Loucy (cell line): ENCODE results near the gene TNNC1.
A peak's percentile ranks its signal among the peaks of the same experiment; 100 is the strongest.

ENCODE experiments used
- H2AFZ ChIP-seq: fragments of 200-600 bp; sonication (generic); 2 replicates; pipeline ENCODE4 v1.6.0; 2016; ENCODE audit warnings: antibody characterized with exemption, mild to moderate bottlenecking, low read length, moderate library complexity
- H3F3A ChIP-seq: fragments of 200-600 bp; 2 replicates; pipeline ENCODE4 v1.6.0; 2016; ENCODE audit warnings: antibody characterized with exemption, low read depth, mild to moderate bottlenecking
- H3K27me3 ChIP-seq: fragments of 200-600 bp; sonication (generic); 2 replicates; pipeline ENCODE4 v1.6.1; 2014; ENCODE audit warnings: low read length, mild to moderate bottlenecking; ENCODE audit not compliant: insufficient read depth, poor library complexity, severe bottlenecking
- H3K36me3 ChIP-seq: fragments of 200-600 bp; sonication (generic); 2 replicates; pipeline ENCODE4 v1.6.1; 2016; ENCODE audit warnings: low read length; ENCODE audit not compliant: insufficient read depth
- H3K4me1 ChIP-seq: fragments of 200-600 bp; sonication (generic); 2 replicates; pipeline ENCODE4 v1.5.1; 2014; ENCODE audit warnings: low read length, mild to moderate bottlenecking; ENCODE audit not compliant: insufficient read depth, poor library complexity, severe bottlenecking
- H3K4me2 ChIP-seq: fragments of 200-600 bp; sonication (generic); 2 replicates; pipeline ENCODE4 v1.6.0; 2014; ENCODE audit warnings: antibody characterized with exemption, low read length, low read depth, mild to moderate bottlenecking; ENCODE audit not compliant: poor library complexity, severe bottlenecking
- H3K4me3 ChIP-seq: fragments of 200-600 bp; sonication (generic); 2 replicates; pipeline ENCODE4 v1.5.1; 2014; ENCODE audit warnings: low read length, mild to moderate bottlenecking, mixed read lengths; ENCODE audit not compliant: poor library complexity, severe bottlenecking
- H3K79me2 ChIP-seq: fragments of 200-600 bp; sonication (generic); 2 replicates; pipeline ENCODE4 v1.6.1; 2014; ENCODE audit warnings: low read length; ENCODE audit not compliant: insufficient read depth
- H3K9ac ChIP-seq: fragments of 200-600 bp; sonication (generic); 2 replicates; pipeline ENCODE4 v1.6.0; 2014; ENCODE audit warnings: mild to moderate bottlenecking, low read depth, low read length, moderate library complexity; ENCODE audit not compliant: poor library complexity, severe bottlenecking
- H3K9me2 ChIP-seq: fragments of 200-600 bp; sonication (generic); replicated peaks from 2 replicates; pipeline ENCODE4 v1.6.1; 2016; ENCODE audit warnings: low read depth, low read length, mixed read lengths
- H3K9me3 ChIP-seq: fragments of 200-600 bp; sonication (generic); 2 replicates; pipeline ENCODE4 v1.6.1; 2014; ENCODE audit warnings: mild to moderate bottlenecking, antibody characterized with exemption, low read length, low read depth; ENCODE audit not compliant: insufficient read depth
- H4K20me1 ChIP-seq: fragments of 200-600 bp; sonication (generic); 2 replicates; pipeline ENCODE4 v1.6.0; 2014; ENCODE audit warnings: antibody characterized with exemption, low read length, mild to moderate bottlenecking; ENCODE audit not compliant: insufficient read depth, poor library complexity, severe bottlenecking
- CTCF ChIP-seq: fragments of 200-600 bp; sonication (generic); conservative IDR thresholded peaks from 2 replicates; pipeline ENCODE4 v1.5.1; 2014; ENCODE audit warnings: mild to moderate bottlenecking, antibody characterized with exemption, low read length
- EZH2phosphoT487 ChIP-seq: fragments of 200-600 bp; IDR thresholded peaks from 2 replicates; pipeline ENCODE4 v1.6.1; 2018; ENCODE audit warnings: antibody characterized with exemption, mild to moderate bottlenecking, moderate library complexity, borderline replicate concordance

Gene TNNC1

GRCh38 chr3:52429031-52429430 lies 24.8 kb downstream of the TNNC1 start:
- H3K9me2 ChIP-seq: no peaks in the 10 kb centered on the region
- no peak overlapping the region for H2AFZ ChIP-seq
- no peaks in the 10 kb centered on the region for H3K27me3 ChIP-seq
- H3K36me3 ChIP-seq: no peaks in the 10 kb centered on the region
- H3K4me3 ChIP-seq: no peak overlapping the region
- no peaks in the 10 kb centered on the region for H3K4me1 ChIP-seq
- no peaks in the 10 kb centered on the region for H3F3A ChIP-seq
- no peak overlapping the region for H3K4me2 ChIP-seq
- H3K9ac ChIP-seq: no peak overlapping the region
- H3K79me2 ChIP-seq: no peaks in the 10 kb centered on the region
- no peaks in the 10 kb centered on the region for H4K20me1 ChIP-seq
- TF ChIP-seq EZH2phosphoT487 (no peak), CTCF (no peak)
- H3K9me3 ChIP-seq: no peaks in the 10 kb centered on the region

GRCh38 chr3:52428151-52429005 lies 25.5 kb downstream of the TNNC1 start:
- Histone ChIP-seq H3K79me2 (no peaks in the 10 kb centered on the region), H2AFZ (0 out of 2 replicates have a peak overlapping the region, but pooled peaks have one; percentile 53), H3K4me3 (no peak overlapping the region), H3K36me3 (no peaks in the 10 kb centered on the region), H3K4me2 (no peak overlapping the region), H3K9ac (no peak overlapping the region), H4K20me1 (no peaks in the 10 kb centered on the region), H3K9me3 (no peaks in the 10 kb centered on the region), H3K27me3 (no peaks in the 10 kb centered on the region), H3F3A (no peaks in the 10 kb centered on the region), H3K9me2 (no peaks in the 10 kb centered on the region), H3K4me1 (no peaks in the 10 kb centered on the region)
- no peak for TF ChIP-seq EZH2phosphoT487
- TF ChIP-seq CTCF: peak; percentile 91

GRCh38 chr3:52423173-52423572 lies 30.7 kb downstream of the TNNC1 start:
- H2AFZ ChIP-seq: no peak overlapping the region
- TF ChIP-seq EZH2phosphoT487: no peak
- H3K4me2 ChIP-seq: no peak overlapping the region
- no peak overlapping the region for H3K4me3 ChIP-seq
- no peaks in the 10 kb centered on the region for H4K20me1 ChIP-seq
- no peaks in the 10 kb centered on the region for H3K4me1 ChIP-seq
- H3F3A ChIP-seq: no peaks in the 10 kb centered on the region
- H3K9me2 ChIP-seq: no peaks in the 10 kb centered on the region
- H3K9me3 ChIP-seq: no peaks in the 10 kb centered on the region
- H3K36me3 ChIP-seq: no peaks in the 10 kb centered on the region
- H3K9ac ChIP-seq: no peak overlapping the region
- no peaks in the 10 kb centered on the region for H3K79me2 ChIP-seq
- H3K27me3 ChIP-seq: no peaks in the 10 kb centered on the region

- H3K4me3 ChIP-seq: no peak overlapping the region
- H2AFZ ChIP-seq: no peak overlapping the region
- TF ChIP-seq CTCF (no peak), EZH2phosphoT487 (no peak)
- H3K9ac ChIP-seq: no peak overlapping the region
- no peaks in the 10 kb centered on the region for H3K4me1 ChIP-seq
- H3K4me2 ChIP-seq: no peak overlapping the region
- no peaks in the 10 kb centered on the region for H3K36me3 ChIP-seq
- H3K9me3 ChIP-seq: no peaks in the 10 kb centered on the region
- H4K20me1 ChIP-seq: no peaks in the 10 kb centered on the region
- no peaks in the 10 kb centered on the region for H3F3A ChIP-seq
- H3K9me2 ChIP-seq: no peaks in the 10 kb centered on the region
- H3K79me2 ChIP-seq: no peaks in the 10 kb centered on the region
- no peaks in the 10 kb centered on the region for H3K27me3 ChIP-seq
These were observed 31.2 kb downstream of the TNNC1 start for GRCh38 chr3:52422669-52423068.
